ENCODE measurements around the gene CREB3L2.

DNA sequence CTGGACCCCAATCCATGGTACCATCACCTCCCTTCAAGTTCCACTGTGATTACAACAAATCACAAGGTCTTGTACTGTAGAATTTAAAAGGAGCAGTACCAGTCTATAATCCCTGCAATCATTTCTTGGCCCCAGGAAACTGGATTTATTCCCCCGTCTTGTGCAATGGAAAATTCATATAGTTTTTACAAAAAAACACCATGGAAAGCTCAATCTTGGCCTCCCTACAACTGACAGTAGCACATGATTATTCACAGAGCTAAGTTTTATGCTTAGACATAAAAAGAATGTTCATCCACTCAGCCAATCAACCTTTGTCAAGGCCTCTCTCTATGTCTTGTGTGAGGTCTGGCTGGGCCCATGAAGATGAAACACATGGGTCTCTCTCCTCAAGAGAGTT, 165.3 kb downstream of the CREB3L2 start:
- TF ChIP-seq TAF1 (IDR thresholded peaks at IDR 0.05; ENCODE audit: borderline replicate concordance, low read depth, low read length), result no peak
- no peak for TF ChIP-seq POLR2A (IDR thresholded peaks at IDR 0.05; ENCODE audit: low read depth, low read length)
- TF ChIP-seq POLR2AphosphoS5 (IDR thresholded peaks at IDR 0.05; ENCODE audit: low read depth, low read length), result no peak

All from GM12892 (cell line).